Measurements from ENCODE around the gene ASIC1.

Gene ASIC1

GRCh38 chr12:50129290-50129689 is 71.9 kb downstream of the ASIC1 start:
- TF ChIP-seq TCF12 (IDR thresholded peaks at IDR 0.05; ENCODE audit: low read depth) (no peak), TEAD4 (IDR thresholded peaks at IDR 0.05) (no peak), EP300 (IDR thresholded peaks at IDR 0.05; ENCODE audit: borderline replicate concordance) (no peak), MAX (IDR thresholded peaks at IDR 0.05) (no peak), ZBTB7A (IDR thresholded peaks at IDR 0.05; ENCODE audit: low read depth) (no peak)

GRCh38 chr12:50132505-50133135 is 75.2 kb downstream of the ASIC1 start:
- TF ChIP-seq TCF12 (IDR thresholded peaks at IDR 0.05; ENCODE audit: low read depth) (no peak), CREB1 (IDR thresholded peaks at IDR 0.05; ENCODE audit: low read depth) (no peak), TEAD4 (IDR thresholded peaks at IDR 0.05) (no peak), RAD21 (IDR thresholded peaks at IDR 0.05; ENCODE audit: low read depth) (peak; percentile 67)
